VCaP (cell line): ENCODE data around the gene ACER2.

Source experiments
- H3K27ac ChIP-seq: fragments of 450-650 bp; 2 replicates; pipeline ENCODE4 v1.5.1; 2017
- TF ChIP-seq, protein P1 (sequence below): fragments of 450-650 bp; conservative IDR thresholded peaks from 2 replicates; pipeline ENCODE4 v1.5.1; 2017; ENCODE audit warnings: mild to moderate bottlenecking, moderate library complexity

ACER2 gene

GRCh38 chr9:19488721-19489120 is 79.9 kb downstream of the ACER2 start:
- no peak overlapping the region for H3K27ac ChIP-seq
- TF ChIP-seq, protein P1, sequence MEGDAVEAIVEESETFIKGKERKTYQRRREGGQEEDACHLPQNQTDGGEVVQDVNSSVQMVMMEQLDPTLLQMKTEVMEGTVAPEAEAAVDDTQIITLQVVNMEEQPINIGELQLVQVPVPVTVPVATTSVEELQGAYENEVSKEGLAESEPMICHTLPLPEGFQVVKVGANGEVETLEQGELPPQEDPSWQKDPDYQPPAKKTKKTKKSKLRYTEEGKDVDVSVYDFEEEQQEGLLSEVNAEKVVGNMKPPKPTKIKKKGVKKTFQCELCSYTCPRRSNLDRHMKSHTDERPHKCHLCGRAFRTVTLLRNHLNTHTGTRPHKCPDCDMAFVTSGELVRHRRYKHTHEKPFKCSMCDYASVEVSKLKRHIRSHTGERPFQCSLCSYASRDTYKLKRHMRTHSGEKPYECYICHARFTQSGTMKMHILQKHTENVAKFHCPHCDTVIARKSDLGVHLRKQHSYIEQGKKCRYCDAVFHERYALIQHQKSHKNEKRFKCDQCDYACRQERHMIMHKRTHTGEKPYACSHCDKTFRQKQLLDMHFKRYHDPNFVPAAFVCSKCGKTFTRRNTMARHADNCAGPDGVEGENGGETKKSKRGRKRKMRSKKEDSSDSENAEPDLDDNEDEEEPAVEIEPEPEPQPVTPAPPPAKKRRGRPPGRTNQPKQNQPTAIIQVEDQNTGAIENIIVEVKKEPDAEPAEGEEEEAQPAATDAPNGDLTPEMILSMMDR, result no peak

DNA sequence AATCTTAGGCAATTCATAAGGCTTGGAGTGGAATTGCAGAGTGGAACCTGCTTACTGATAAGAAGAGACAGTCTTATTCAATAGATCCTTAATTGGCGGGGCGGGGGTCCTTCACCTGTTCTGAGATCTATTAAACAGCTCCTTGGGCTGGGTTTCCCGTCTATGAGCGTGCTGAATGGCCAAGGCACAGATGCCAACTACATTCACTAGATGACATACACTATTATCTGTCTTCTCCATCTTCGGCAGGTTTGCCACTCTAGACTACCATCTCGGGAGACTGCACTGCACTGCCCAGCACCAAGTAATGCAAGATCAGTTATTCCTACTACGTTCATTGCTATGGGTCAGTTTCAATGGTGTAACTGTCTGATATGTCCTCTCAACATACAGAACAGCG is 81.5 kb downstream of the ACER2 start:
- TF ChIP-seq, protein P1, result no peak
- no peak overlapping the region for H3K27ac ChIP-seq

GRCh38 chr9:19490828-19491227 is 82.0 kb downstream of the ACER2 start:
- no peak overlapping the region for H3K27ac ChIP-seq
- TF ChIP-seq, protein P1, result no peak

DNA sequence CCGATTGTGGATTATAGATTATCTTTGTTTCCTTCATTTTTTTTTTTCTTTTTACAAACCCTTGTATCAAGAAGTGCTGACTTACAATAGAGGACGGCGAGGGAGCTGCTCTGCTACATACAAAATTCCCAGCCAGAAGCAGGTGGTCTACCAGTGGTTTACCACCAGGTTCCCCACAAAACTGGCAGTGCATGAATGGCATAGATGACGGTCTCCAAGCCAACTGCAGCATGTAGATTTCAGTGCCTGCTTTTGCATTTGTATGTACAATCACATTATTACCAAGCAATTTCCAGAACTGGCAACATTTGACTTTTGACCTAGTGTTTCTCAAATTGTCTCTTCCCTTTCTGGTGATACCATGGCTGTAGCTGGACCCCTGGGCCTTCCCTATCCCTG is 84.0 kb downstream of the ACER2 start:
- H3K27ac ChIP-seq, result peak overlapping the region; percentile 36; the same call in 1 of the 2 replicates
- TF ChIP-seq, protein P1, result no peak

GRCh38 chr9:19493174-19493811 is 84.5 kb downstream of the ACER2 start:
- TF ChIP-seq, protein P1, result peak; percentile 89
- peak overlapping the region; percentile 36; the same call in 1 of the 2 replicates for H3K27ac ChIP-seq

GRCh38 chr9:19493876-19494275 is 85.1 kb downstream of the ACER2 start:
- H3K27ac ChIP-seq, result peak overlapping the region; percentile 36; the same call in 1 of the 2 replicates
- TF ChIP-seq, protein P1, result no peak

DNA sequence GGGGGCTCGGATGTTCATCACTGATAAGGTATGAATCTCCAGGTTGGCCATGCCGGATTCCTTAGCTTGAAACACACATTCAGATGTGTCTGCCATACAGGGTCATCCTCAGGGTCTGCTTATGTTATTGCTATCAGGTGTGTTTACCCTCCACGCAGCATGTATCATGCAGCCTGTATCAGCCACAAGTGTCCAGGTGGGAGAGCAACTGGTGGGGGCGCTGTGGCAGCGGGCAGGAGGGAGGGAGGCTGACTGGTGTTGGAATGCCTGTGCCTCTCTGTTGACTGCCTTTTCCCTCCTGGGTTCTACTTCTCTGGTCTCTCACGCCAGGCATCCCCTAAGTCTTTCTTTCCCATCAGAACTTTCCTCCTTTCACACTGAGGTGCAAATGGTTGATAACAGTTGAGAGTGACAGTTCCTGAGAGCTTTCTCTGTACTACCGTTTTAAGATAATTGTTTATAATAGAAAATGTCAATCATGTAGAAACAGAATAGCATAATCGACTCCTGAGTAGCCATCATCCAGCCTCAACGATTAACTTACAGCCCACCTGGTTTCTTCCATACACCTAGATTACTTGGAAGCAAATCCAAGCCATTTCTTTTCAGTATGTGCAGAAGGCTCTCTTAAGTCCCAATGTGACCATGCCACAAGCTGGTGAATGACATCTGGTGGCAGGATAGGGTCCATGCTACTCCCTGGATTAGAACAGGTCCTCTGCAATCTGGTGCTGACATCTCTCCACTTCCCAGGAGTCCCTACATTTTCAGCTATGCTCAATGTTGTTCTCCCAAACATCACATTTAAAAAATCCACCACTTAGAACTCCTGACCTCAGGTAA is 86.6 kb downstream of the ACER2 start:
- H3K27ac ChIP-seq, result no peak overlapping the region; the same call in 1 of the 2 replicates
- TF ChIP-seq, protein P1, result no peak
